Measurements from ENCODE around the gene VAV3. TPM values are rescaled to one million over a fixed set of nuclear protein-coding genes. Genes with fewer than 3 reads are reported as not detected.
"Not testable (repeated sequence)": the region's sequence is repeated elsewhere in the genome, so short reads cannot be mapped to it uniquely, and the experiment has no call there.

The VAV3 gene
- total RNA-seq, 1 donor from 2014 or later, result 2.6 TPM

GRCh38 chr1:107895403-107896191 is 69.4 kb downstream of the VAV3 start:
- Histone ChIP-seq H3K9me3 (ENCODE audit: insufficient read depth, low read depth, low read length) (no peaks in the 10 kb centered on the region), H4K20me1 (ENCODE audit: insufficient read depth, low read length) (no peaks in the 10 kb centered on the region), H3K36me3 (ENCODE audit: insufficient read depth, low read length) (no peaks in the 10 kb centered on the region), H3K4me3 (ENCODE audit: insufficient read depth, low read depth, low read length) (no peak overlapping the region), H3K4me1 (ENCODE audit: insufficient read depth, low read length) (no peaks in the 10 kb centered on the region), H3K27ac (ENCODE audit: low read depth, low read length) (no peak overlapping the region), H3K4me2 (ENCODE audit: low read length) (no peak overlapping the region), H3K9ac (ENCODE audit: low read length) (no peak overlapping the region), H3K27me3 (ENCODE audit: insufficient read depth, low read length) (no peaks in the 10 kb centered on the region), H2AFZ (ENCODE audit: low read depth, low read length) (no peak overlapping the region), H3K79me2 (ENCODE audit: insufficient read depth, low read length) (no peaks in the 10 kb centered on the region)
- FAIRE-seq (no peak), DNase-seq (ENCODE audit: low read depth) (no peak)
- H3K27ac Mint-ChIP-seq (ENCODE audit: unreplicated experiment), result no peak overlapping the region
- H3K4me3 Mint-ChIP-seq (ENCODE audit: unreplicated experiment), result no peak overlapping the region
- no peak for TF ChIP-seq EZH2 (IDR thresholded peaks at IDR 0.05; ENCODE audit: insufficient read depth, low read length)
- no peak for TF ChIP-seq CTCF (IDR thresholded peaks at IDR 0.05; ENCODE audit: insufficient read depth, low read depth, low read length)
- peaks cover 8% of the 10 kb centered on the region for H3K4me1 Mint-ChIP-seq (ENCODE audit: low read depth, unreplicated experiment)
- no peaks in the 10 kb centered on the region for H3K36me3 Mint-ChIP-seq (ENCODE audit: low read depth, unreplicated experiment)
- no peaks in the 10 kb centered on the region for H3K27me3 Mint-ChIP-seq (ENCODE audit: low read depth, unreplicated experiment)
- peaks cover 2% of the 10 kb centered on the region for H3K9me3 Mint-ChIP-seq (ENCODE audit: unreplicated experiment)

- DNase-seq (ENCODE audit: low read depth) (no peak), FAIRE-seq (no peak)
- no peak for TF ChIP-seq EZH2 (IDR thresholded peaks at IDR 0.05; ENCODE audit: insufficient read depth, low read length)
- TF ChIP-seq CTCF (IDR thresholded peaks at IDR 0.05; ENCODE audit: insufficient read depth, low read depth, low read length), result no peak
- Histone ChIP-seq H2AFZ (ENCODE audit: low read depth, low read length) (no peak overlapping the region), H3K79me2 (ENCODE audit: insufficient read depth, low read length) (no peaks in the 10 kb centered on the region), H3K4me3 (ENCODE audit: insufficient read depth, low read depth, low read length) (no peak overlapping the region), H3K27me3 (ENCODE audit: insufficient read depth, low read length) (no peaks in the 10 kb centered on the region), H4K20me1 (ENCODE audit: insufficient read depth, low read length) (no peaks in the 10 kb centered on the region), H3K9ac (ENCODE audit: low read length) (no peak overlapping the region), H3K9me3 (ENCODE audit: insufficient read depth, low read depth, low read length) (no peaks in the 10 kb centered on the region), H3K36me3 (ENCODE audit: insufficient read depth, low read length) (no peaks in the 10 kb centered on the region), H3K4me2 (ENCODE audit: low read length) (no peak overlapping the region), H3K4me1 (ENCODE audit: insufficient read depth, low read length) (no peaks in the 10 kb centered on the region), H3K27ac (ENCODE audit: low read depth, low read length) (no peak overlapping the region)
- H3K27me3 Mint-ChIP-seq (ENCODE audit: low read depth, unreplicated experiment), result no peaks in the 10 kb centered on the region
- no peak overlapping the region for H3K4me3 Mint-ChIP-seq (ENCODE audit: unreplicated experiment)
- peaks cover 1% of the 10 kb centered on the region for H3K4me1 Mint-ChIP-seq (ENCODE audit: low read depth, unreplicated experiment)
- no peaks in the 10 kb centered on the region for H3K36me3 Mint-ChIP-seq (ENCODE audit: low read depth, unreplicated experiment)
- H3K9me3 Mint-ChIP-seq (ENCODE audit: unreplicated experiment), result peaks cover 2% of the 10 kb centered on the region
- H3K27ac Mint-ChIP-seq (ENCODE audit: unreplicated experiment), result no peak overlapping the region
Measured at GRCh38 chr1:107894605-107895004, 70.4 kb downstream of the VAV3 start.

DNA sequence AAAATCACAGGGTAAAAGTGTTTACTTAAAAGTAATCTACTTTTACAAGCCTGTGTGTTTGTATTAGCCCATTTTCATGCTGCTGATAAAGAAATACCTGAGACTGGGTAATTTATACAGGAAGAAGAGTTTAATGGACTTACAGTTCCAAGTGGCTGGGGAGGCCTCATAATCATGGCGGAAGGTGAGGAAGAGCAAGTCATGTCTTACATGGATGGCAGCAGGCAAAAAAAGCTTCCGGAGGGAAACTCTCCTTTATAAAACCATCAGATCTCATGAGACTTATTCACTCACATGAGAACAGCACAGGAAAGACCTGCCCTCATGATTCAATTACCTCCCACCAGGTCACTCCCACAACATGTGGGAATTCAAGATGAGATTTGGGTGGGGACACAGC is 71.6 kb downstream of the VAV3 start:
- FAIRE-seq; H4K20me1 ChIP-seq (ENCODE audit: insufficient read depth, low read length); H3K4me3 Mint-ChIP-seq (ENCODE audit: unreplicated experiment); H3K36me3 ChIP-seq (ENCODE audit: insufficient read depth, low read length); H3K27ac ChIP-seq (ENCODE audit: low read depth, low read length); H3K4me1 ChIP-seq (ENCODE audit: insufficient read depth, low read length); DNase-seq (ENCODE audit: low read depth); H3K4me1 Mint-ChIP-seq (ENCODE audit: low read depth, unreplicated experiment); H2AFZ ChIP-seq (ENCODE audit: low read depth, low read length); H3K9ac ChIP-seq (ENCODE audit: low read length); H3K4me3 ChIP-seq (ENCODE audit: insufficient read depth, low read depth, low read length); H3K9me3 Mint-ChIP-seq (ENCODE audit: unreplicated experiment); H3K27me3 ChIP-seq (ENCODE audit: insufficient read depth, low read length); H3K36me3 Mint-ChIP-seq (ENCODE audit: low read depth, unreplicated experiment); H3K27ac Mint-ChIP-seq (ENCODE audit: unreplicated experiment); H3K4me2 ChIP-seq (ENCODE audit: low read length); H3K27me3 Mint-ChIP-seq (ENCODE audit: low read depth, unreplicated experiment); H3K9me3 ChIP-seq (ENCODE audit: insufficient read depth, low read depth, low read length); H3K79me2 ChIP-seq (ENCODE audit: insufficient read depth, low read length): not testable (repeated sequence)

All from astrocyte (in vitro differentiated cells and primary cell).